D721Med (cell line): ENCODE data around the gene IL19.

Source experiments
- DNase-seq: peaks from one replicate; pipeline ENCODE4 v3.0.0; 2011; ENCODE audit warnings: low spot score; ENCODE audit not compliant: insufficient read length
- FAIRE-seq: peaks from 2 replicates; lab custom pipeline; 2011; peaks lifted over from hg19 to GRCh38; lab: Jason Lieb, UNC
- TF ChIP-seq, protein P1 (sequence below): IDR thresholded peaks from 2 replicates; pipeline ENCODE4 v1.5.1; 2012; ENCODE audit warnings: mild to moderate bottlenecking, control low read depth; ENCODE audit not compliant: insufficient read depth; ENCODE audit errors: missing control alignments

The IL19 gene

DNA sequence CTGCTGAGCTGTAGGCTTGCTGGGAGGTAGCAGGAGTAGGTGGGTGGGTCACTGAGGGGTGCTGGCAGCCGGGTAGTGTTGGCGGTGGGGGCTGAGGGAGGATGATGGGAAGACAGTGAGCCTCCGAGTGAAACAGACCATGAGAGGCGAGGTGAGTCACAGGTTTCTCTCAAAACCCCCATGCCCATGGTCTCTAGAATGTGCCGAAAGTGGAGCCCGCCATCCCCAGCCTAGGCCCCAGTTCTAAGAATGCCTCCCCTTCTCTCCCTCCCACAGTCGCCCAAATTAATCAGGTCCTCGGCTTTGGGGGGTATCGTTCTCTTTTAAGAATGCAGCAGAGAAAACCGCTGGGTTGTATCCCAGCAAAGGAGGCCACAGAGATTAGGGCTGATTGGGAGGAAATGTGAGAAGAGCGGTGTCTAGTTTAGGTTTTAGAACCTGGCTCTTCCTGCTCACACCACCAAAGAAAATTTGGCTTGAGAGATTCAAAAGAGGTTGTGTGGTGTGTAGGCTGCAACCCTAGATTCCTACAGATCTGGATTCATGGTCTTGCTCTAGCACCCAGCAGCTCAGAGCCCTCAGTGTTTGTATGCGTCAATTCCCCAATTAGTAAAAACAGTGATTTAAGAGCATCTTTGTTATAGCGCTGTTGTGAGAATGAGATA, 27.7 kb upstream of the IL19 start:
- TF ChIP-seq, protein P1, sequence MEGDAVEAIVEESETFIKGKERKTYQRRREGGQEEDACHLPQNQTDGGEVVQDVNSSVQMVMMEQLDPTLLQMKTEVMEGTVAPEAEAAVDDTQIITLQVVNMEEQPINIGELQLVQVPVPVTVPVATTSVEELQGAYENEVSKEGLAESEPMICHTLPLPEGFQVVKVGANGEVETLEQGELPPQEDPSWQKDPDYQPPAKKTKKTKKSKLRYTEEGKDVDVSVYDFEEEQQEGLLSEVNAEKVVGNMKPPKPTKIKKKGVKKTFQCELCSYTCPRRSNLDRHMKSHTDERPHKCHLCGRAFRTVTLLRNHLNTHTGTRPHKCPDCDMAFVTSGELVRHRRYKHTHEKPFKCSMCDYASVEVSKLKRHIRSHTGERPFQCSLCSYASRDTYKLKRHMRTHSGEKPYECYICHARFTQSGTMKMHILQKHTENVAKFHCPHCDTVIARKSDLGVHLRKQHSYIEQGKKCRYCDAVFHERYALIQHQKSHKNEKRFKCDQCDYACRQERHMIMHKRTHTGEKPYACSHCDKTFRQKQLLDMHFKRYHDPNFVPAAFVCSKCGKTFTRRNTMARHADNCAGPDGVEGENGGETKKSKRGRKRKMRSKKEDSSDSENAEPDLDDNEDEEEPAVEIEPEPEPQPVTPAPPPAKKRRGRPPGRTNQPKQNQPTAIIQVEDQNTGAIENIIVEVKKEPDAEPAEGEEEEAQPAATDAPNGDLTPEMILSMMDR = no peak
- no peak for FAIRE-seq
- no peak for DNase-seq

GRCh38 chr1:206744683-206745082, 25.9 kb upstream of the IL19 start:
- FAIRE-seq (no peak), DNase-seq (no peak)
- TF ChIP-seq, protein P1 = no peak

GRCh38 chr1:206745301-206745700, 25.3 kb upstream of the IL19 start:
- FAIRE-seq = no peak
- TF ChIP-seq, protein P1 = no peak
- no peak for DNase-seq

DNA sequence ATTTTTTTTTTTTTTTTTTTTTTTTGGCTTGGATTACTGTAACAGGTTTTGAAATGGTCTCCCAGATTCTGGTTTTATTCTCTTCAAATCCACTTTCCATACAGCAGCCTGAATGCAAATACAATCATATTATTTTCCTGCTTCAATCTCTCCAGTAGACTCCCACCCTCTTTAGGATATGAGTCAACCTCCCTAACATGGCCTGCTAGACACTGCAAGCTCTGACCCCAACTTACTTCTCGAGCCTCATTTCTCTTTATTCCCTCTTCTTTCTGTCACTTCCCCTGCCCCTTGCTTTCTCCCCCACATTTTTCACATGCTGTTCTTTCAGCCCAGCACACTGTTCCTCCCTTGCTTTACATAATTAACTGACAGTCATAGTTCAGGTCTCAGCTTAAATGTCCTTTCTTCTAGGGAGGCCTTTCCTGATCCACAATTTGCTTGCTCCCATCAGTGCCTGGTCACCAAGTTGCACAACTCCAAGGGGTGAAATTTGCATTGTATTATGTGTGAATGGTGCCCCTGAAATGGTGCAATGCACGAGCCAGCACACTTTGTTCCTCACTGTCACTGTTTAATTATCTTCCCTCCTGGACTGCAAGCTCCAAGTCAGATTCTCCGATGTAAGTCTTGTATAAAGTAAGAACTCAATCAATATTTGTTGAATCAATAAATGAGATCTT, 22.1 kb upstream of the IL19 start:
- no peak for FAIRE-seq
- no peak for DNase-seq
- TF ChIP-seq, protein P1 = no peak

- DNase-seq = no peak
- FAIRE-seq = no peak
- TF ChIP-seq, protein P1 = no peak
Measured at GRCh38 chr1:206751891-206752290, 18.7 kb upstream of the IL19 start.

DNA sequence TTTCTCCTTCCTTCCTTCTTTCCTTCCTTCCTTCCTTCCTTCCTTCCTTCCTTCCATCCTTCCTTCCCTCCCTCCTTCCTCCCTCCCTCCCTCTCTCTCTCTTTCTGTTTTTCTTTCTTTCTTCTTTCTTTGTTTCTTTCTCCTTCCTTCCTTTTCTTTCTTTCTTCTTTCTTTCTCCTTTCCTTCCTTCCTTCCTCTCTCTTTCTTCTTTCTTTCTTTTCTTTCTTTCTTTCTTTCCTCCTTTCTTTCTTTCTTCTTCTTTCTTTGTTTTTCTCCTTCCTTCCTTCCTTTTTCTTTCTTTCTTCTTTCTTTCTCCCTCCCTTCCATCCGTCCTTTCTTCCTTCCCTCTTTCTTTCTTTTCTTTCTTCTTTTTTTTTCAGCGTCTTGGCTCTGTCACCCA, 18.1 kb upstream of the IL19 start:
- FAIRE-seq (no peak), DNase-seq (no peak)
- TF ChIP-seq, protein P1 = no peak

GRCh38 chr1:206753141-206753540, 17.4 kb upstream of the IL19 start:
- TF ChIP-seq, protein P1 = no peak
- DNase-seq = no peak
- no peak for FAIRE-seq
